ENCODE data around the gene PLCG1. TPM values are rescaled to one million over a fixed set of nuclear protein-coding genes. Genes with fewer than 3 reads are reported as not detected.
"Not testable (repeated sequence)": the region's sequence is repeated elsewhere in the genome, so short reads cannot be mapped to it uniquely, and the experiment has no call there.

Gene PLCG1
- total RNA-seq, 1 donor from 2014 or later: 261 TPM

GRCh38 chr20:41124451-41125094 is 12.8 kb upstream of the PLCG1 start:
- no peak for DNase-seq (ENCODE audit: extremely low read depth, low read depth, low spot score)

- DNase-seq (ENCODE audit: extremely low read depth, low read depth, low spot score): no peak
These were observed 11.5 kb upstream of the PLCG1 start for GRCh38 chr20:41125530-41126457.

GRCh38 chr20:41126719-41127118 is 10.6 kb upstream of the PLCG1 start:
- DNase-seq (ENCODE audit: extremely low read depth, low read depth, low spot score): no peak

GRCh38 chr20:41128317-41128716 is 9.0 kb upstream of the PLCG1 start:
- DNase-seq (ENCODE audit: extremely low read depth, low read depth, low spot score): not testable (repeated sequence)

GRCh38 chr20:41131594-41132387 is 5.6 kb upstream of the PLCG1 start:
- no peak for DNase-seq (ENCODE audit: extremely low read depth, low read depth, low spot score)

- DNase-seq (ENCODE audit: extremely low read depth, low read depth, low spot score): not testable (repeated sequence)
These were observed 5.0 kb upstream of the PLCG1 start for GRCh38 chr20:41132388-41132775.

- no peak for DNase-seq (ENCODE audit: extremely low read depth, low read depth, low spot score)
These were observed 3.5 kb upstream of the PLCG1 start for GRCh38 chr20:41133709-41134361.

- DNase-seq (ENCODE audit: extremely low read depth, low read depth, low spot score): no peak
These were observed 2.8 kb upstream of the PLCG1 start for GRCh38 chr20:41134362-41135186.

- no peak for DNase-seq (ENCODE audit: extremely low read depth, low read depth, low spot score)
These were observed 2.0 kb upstream of the PLCG1 start for GRCh38 chr20:41135187-41135887.

- no peak for DNase-seq (ENCODE audit: extremely low read depth, low read depth, low spot score)
These were observed 1.3 kb upstream of the PLCG1 start for GRCh38 chr20:41135888-41136679.

- no peak for DNase-seq (ENCODE audit: extremely low read depth, low read depth, low spot score)
These were observed 501 bp downstream of the PLCG1 start for GRCh38 chr20:41137614-41138474.

- no peak for DNase-seq (ENCODE audit: extremely low read depth, low read depth, low spot score)
These were observed 1.3 kb downstream of the PLCG1 start for GRCh38 chr20:41138475-41139226.

GRCh38 chr20:41139227-41140093 is 2.1 kb downstream of the PLCG1 start:
- DNase-seq (ENCODE audit: extremely low read depth, low read depth, low spot score): no peak

GRCh38 chr20:41140226-41141133 is 3.1 kb downstream of the PLCG1 start:
- DNase-seq (ENCODE audit: extremely low read depth, low read depth, low spot score): no peak

Measured in glomerular endothelial cell (primary cell).